Adrenal gland (tissue), 12 donors: ENCODE results near the gene C5orf22. TPM values are rescaled to one million over a fixed set of nuclear protein-coding genes. Genes with fewer than 3 reads are reported as not detected.
"Not testable (repeated sequence)": the region's sequence is repeated elsewhere in the genome, so short reads cannot be mapped to it uniquely, and the experiment has no call there.

Source experiments
- DNase-seq, 7 donors: peaks; one replicate each; pipeline ENCODE4 v3.0.0-alpha.2; 2019 to 2020
- H3K27ac ChIP-seq, 5 donors: fragments of 200-600 bp; sonication (generic) in 4 of 5; 1 replicate in 3 of 5; 2 replicates in 2 of 5; pipeline versions ENCODE4 v1.5.1 to v1.8.0; 2016 to 2020; ENCODE audit warnings: mild to moderate bottlenecking in 1 of 5
- H3K27me3 ChIP-seq: fragments of 200-600 bp; 2 replicates; pipeline ENCODE4 v1.8.0; 2021
- H3K36me3 ChIP-seq, 2 donors: fragments of 200-600 bp; replicated peaks in 1 of 2; 1 replicate in 1 of 2; 2 replicates in 1 of 2; pipeline versions ENCODE4 v1.5.1 to v1.8.0; 2018 to 2022
- H3K4me1 ChIP-seq, 2 donors: fragments of 200-600 bp; replicated peaks in 1 of 2; 1 replicate in 1 of 2; 2 replicates in 1 of 2; pipeline versions ENCODE4 v1.5.1 to v1.8.0; 2018 to 2021
- H3K4me3 ChIP-seq, 4 donors: fragments of 200-600 bp; sonication (generic) in 3 of 4; one replicate each; pipeline ENCODE4 v1.5.1; 2016 to 2018
- H3K9me3 ChIP-seq, 3 donors: fragments of 200-600 bp; sonication (generic) in 1 of 3; replicated peaks in 1 of 3; 1 replicate in 2 of 3; 2 replicates in 1 of 3; pipeline versions ENCODE4 v1.5.1 to v1.8.0; 2016 to 2021
- POLR2A ChIP-seq, 2 donors: fragments of 450-650 bp; IDR thresholded peaks; one replicate each; pipeline ENCODE4 v1.6.1; 2017; ENCODE audit warnings: antibody characterized with exemption in 2 of 2, mild to moderate bottlenecking in 2 of 2, moderate library complexity in 1 of 2
- whole genome bisulfite sequencing, 4 donors: extraction: QIAGEN DNeasy Blood & Tissue Kit in 2 of 4; methylation state at CpG; one replicate each; pipeline versions ENCODE4 v1.1.5 to v1.1.7; 2013 to 2017; 5-methylcytosine and 5-hydroxymethylcytosine counted together
- intact Hi-C, 2 donors: fragments of 100-400 bp; cut with DNase I; formaldehyde crosslinking; loops; one replicate each; pipeline versions ENCODE4 v1.14.1 to v1.15.0; 2022 to 2023
- polyA plus RNA-seq, 3 donors: library from polyadenylated mRNA; stranded (reverse); fragments of 200-250 nt in 2 of 3; fragments of 350-450 nt in 1 of 3; fragmentation: Illumina TruSeq in 1 of 3; extraction: RNeasy Lipid Tissue Mini Kit (QIAGEN cat#74804) in 1 of 3; gene quantifications; one replicate each; pipeline ENCODE4 v1.2.3, GENCODE V29; 2013 to 2014
- total RNA-seq, 9 donors: library from RNA; depleted of rRNA in 4 of 9; stranded (reverse); fragments of >200 nt in 4 of 9; fragments of 120-200 nt in 1 of 9; fragmentation: NEBNext Ultra II Directional in 1 of 9; extraction: Animal tissue kit (Norgen Biotek cat#: 25700) in 1 of 9; gene quantifications; one replicate each; pipeline versions ENCODE4 v1.1.0 to v1.2.4, GENCODE V29; 2013 to 2023
- TF ChIP-seq, protein P1 (sequence below), 6 experiments: fragments of 450-650 bp in 4 of 6; fragments of 200-600 bp in 2 of 6; sonication (generic) in 1 of 6; IDR thresholded peaks; 1 replicate in 5 of 6; 2 replicates in 1 of 6; pipeline versions ENCODE4 v1.5.1 to v1.8.0; 2016 to 2021; ENCODE audit warnings: antibody characterized with exemption in 6 of 6, mild to moderate bottlenecking in 2 of 6, moderate library complexity in 1 of 6
- donor health status: healthy with polysubstance abuse.
- donor health status: Bipolar disorder and iron deficiency.
- donor health status: DM: yes; HTN: yes; CAD: no.
- donor health status: DM: no; HTN: no; CAD: no.
- donor health status: DM: no; HTN: no; CAD: no.
- donor health status: DM: yes; HTN: yes; CAD: no.

The C5orf22 gene
- total and polyA plus RNA-seq, 12 donors: 3.8 to 24.0 (median 16.9) TPM

DNA sequence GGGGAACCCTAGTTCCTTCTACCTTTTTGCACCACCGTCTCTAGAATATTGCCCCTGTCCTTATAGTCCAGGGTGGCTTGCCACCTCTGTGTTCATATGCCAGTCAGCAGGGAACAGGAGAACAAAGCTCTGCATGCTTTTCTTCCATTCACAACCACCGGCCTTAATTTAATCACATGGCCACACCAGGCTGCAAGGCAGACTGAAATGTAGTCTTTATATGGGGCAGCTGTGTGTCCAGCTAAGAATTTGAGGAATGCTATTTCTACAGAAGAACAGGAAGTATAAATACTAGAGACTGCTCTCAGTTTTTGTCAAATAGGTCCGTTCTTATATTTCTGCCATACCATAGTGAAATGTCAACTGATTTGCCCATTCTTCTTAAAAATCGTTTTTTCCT, 5.8 kb downstream of the C5orf22 start:
- Histone ChIP-seq H3K4me3 (no peak overlapping the region), H3K4me1 (peaks cover 6 to 17% of the 10 kb centered on the region in 2 donors), H3K27me3 (no peaks in the 10 kb centered on the region), H3K27ac (no peak overlapping the region), H3K36me3 (peaks cover 0 to 77% of the 10 kb centered on the region in 2 donors), H3K9me3 (no peaks in the 10 kb centered on the region)
- TF ChIP-seq POLR2A (IDR thresholded peaks at IDR 0.05): no peak
- TF ChIP-seq, protein P1, sequence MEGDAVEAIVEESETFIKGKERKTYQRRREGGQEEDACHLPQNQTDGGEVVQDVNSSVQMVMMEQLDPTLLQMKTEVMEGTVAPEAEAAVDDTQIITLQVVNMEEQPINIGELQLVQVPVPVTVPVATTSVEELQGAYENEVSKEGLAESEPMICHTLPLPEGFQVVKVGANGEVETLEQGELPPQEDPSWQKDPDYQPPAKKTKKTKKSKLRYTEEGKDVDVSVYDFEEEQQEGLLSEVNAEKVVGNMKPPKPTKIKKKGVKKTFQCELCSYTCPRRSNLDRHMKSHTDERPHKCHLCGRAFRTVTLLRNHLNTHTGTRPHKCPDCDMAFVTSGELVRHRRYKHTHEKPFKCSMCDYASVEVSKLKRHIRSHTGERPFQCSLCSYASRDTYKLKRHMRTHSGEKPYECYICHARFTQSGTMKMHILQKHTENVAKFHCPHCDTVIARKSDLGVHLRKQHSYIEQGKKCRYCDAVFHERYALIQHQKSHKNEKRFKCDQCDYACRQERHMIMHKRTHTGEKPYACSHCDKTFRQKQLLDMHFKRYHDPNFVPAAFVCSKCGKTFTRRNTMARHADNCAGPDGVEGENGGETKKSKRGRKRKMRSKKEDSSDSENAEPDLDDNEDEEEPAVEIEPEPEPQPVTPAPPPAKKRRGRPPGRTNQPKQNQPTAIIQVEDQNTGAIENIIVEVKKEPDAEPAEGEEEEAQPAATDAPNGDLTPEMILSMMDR (IDR thresholded peaks at IDR 0.05): no peak
- intact Hi-C loops: no loop called here
- 71 to 81% (median 73%) methylated on average over 4 of the region's 4 CpGs for WGBS, 4 donors
- no peak for DNase-seq

DNA sequence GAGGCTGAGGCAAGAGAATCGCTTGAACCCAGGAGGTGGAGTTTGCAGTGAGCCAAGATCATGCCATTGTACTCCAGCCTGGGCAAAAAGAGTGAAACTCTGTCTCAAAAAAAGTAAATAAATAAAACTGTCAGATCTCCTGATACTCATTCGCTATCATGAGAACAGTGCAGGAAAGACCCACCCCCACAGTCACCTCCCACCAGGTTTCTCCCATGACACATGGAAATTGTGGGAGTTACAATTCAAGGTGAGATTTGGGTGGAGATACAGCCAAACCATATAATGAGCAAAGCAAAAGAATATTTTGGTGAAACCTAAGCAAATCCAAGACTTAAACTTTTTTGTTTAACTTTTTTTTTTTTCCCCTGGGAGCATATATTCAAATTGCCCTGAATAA, 17.0 kb downstream of the C5orf22 start:
- H3K27ac ChIP-seq, DNase-seq, intact Hi-C loops, H3K9me3 ChIP-seq, H3K27me3 ChIP-seq, H3K4me1 ChIP-seq, H3K4me3 ChIP-seq: not testable (repeated sequence)
- WGBS, 4 donors: 94 to 100% (median 98%) methylated on average over 2 of the region's 2 CpGs
- peaks cover 0 to 61% of the 10 kb centered on the region in 2 donors for H3K36me3 ChIP-seq

DNA sequence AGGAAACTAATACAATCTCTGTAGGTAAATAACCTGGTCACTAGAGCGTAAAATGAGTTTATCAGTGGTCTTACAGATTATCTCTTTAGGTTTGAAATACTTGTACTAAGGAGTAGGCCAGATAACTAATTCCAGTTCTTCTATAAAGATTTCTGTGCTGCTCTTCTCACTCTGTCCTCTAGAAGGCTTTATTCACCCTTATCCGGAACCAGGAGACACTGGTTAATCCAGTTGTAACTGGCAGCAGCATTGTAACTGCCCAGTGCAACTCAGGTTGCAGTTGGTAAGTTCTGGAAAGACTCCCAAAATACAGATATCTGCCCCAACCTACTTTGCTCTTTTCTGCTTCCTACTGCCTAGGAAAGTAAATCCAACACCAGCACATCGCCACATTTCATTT, 19.8 kb downstream of the C5orf22 start:
- Histone ChIP-seq H3K4me3 (no peak overlapping the region), H3K4me1 (no peaks in the 10 kb centered on the region), H3K27me3 (no peaks in the 10 kb centered on the region), H3K36me3 (peaks cover 0 to 60% of the 10 kb centered on the region in 2 donors), H3K27ac (no peak overlapping the region), H3K9me3 (no peaks in the 10 kb centered on the region)
- DNase-seq: no peak
- 96 to 97% (median 97%) methylated on average over 3 of the region's 3 CpGs for WGBS, 4 donors
- intact Hi-C loops: no loop called here
- no peak for TF ChIP-seq POLR2A (IDR thresholded peaks at IDR 0.05)
- TF ChIP-seq, protein P1 (IDR thresholded peaks at IDR 0.05): no peak

DNA sequence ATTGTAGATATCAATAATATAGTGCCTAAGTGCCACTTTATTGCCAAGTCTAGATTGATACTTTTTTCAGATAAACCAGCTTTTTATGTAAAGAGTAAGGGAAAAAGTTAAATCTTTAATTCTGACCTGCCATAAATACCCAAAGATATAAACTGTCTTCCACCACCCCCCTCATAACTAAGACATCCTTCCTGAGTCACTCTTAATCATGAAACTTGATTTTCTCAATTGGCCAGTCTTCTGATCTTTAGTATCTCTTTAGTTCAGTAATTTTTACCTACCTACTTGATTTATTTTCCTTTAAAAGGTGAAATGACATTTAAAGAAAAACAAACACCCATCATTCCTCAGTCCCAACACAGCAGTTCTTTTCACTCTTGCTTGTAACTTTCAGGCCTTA, 21.8 kb downstream of the C5orf22 start:
- H3K4me3 ChIP-seq: no peak overlapping the region
- H3K27me3 ChIP-seq: no peaks in the 10 kb centered on the region
- TF ChIP-seq, protein P1 (IDR thresholded peaks at IDR 0.05): no peak
- no peak for TF ChIP-seq POLR2A (IDR thresholded peaks at IDR 0.05)
- H3K9me3 ChIP-seq: no peaks in the 10 kb centered on the region
- no peak overlapping the region for H3K27ac ChIP-seq
- DNase-seq: no peak
- peaks cover 0 to 42% of the 10 kb centered on the region in 2 donors for H3K36me3 ChIP-seq
- intact Hi-C loops: no loop called here
- H3K4me1 ChIP-seq: no peaks in the 10 kb centered on the region

DNA sequence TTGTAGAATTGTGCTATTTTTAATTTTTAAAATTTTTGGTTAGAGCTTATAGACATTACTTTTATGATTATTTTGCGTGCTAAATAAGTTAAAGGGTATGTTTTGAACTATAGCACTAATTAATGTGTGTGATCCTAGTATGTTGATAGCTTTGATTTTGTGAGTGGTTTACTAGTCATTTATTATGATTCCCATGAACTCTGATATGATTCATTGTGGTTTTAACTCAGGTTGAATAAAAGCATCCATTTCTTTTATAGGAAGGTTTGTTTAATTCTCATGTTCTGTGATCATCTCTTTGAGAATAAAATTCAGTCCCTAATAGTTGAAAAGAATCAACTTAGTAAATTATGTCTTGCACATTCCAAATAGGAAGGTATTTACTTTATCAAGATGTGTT, 22.5 kb downstream of the C5orf22 start:
- intact Hi-C loops: no loop called here
- no peak for DNase-seq
- H3K9me3 ChIP-seq: no peaks in the 10 kb centered on the region
- WGBS, 4 donors: 96 to 100% (median 99%) methylated on average over 1 of the region's 1 CpG
- H3K4me1 ChIP-seq: no peaks in the 10 kb centered on the region
- no peaks in the 10 kb centered on the region for H3K27me3 ChIP-seq
- TF ChIP-seq POLR2A (IDR thresholded peaks at IDR 0.05): no peak
- TF ChIP-seq, protein P1 (IDR thresholded peaks at IDR 0.05): no peak
- H3K4me3 ChIP-seq: no peak overlapping the region
- no peak overlapping the region for H3K27ac ChIP-seq
- H3K36me3 ChIP-seq: peaks cover 0 to 39% of the 10 kb centered on the region in 2 donors
